ENCODE data around the gene DHTKD1. TPM values are rescaled to one million over a fixed set of nuclear protein-coding genes. Genes with fewer than 3 reads are reported as not detected.
"Not testable (repeated sequence)": the region's sequence is repeated elsewhere in the genome, so short reads cannot be mapped to it uniquely, and the experiment has no call there.

Gene DHTKD1
- total and polyA plus RNA-seq, 2 experiments from 2014 or later = 20.2 to 63.9 TPM

DNA sequence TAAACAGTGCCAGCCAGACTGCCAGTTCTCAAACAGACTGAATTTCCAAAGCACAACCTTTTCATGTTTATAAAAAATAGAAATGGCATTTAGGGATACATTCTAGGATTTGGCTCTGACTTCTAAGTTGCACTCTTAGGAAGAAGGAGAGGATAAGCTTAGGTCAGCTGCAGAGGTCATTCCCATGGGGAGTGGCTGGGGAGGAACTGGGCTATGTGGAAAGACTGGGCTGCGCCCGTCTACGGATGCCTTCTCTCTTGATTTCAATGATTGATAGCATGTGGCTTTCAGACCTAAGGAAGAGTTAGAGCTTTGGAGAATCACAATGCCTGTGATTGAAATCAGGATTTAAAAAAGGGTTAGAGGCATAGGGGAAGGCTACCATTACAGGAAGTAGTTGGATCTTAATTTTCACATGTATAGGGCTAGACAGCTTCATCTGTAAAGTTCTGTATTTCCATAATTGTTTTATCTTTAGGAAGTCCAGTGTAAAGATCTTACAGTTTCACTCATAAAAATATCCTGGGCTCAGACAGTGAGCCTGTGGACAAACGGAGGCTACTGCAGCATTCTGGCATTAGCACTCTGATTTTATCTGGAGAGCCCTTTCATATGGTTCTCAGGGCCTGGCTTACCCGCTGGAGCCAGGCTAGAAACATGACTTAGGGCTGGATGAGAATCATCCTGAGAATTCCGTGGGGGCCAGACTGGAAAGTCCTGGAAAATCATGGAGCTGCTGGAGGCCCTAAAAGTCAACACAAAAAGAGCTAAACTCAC, 97.4 kb downstream of the DHTKD1 start:
- no peaks in the 10 kb centered on the region for H3K9me3 Mint-ChIP-seq
- H3K27ac Mint-ChIP-seq = no peak overlapping the region
- H3K27ac ChIP-seq (ENCODE audit: low read depth) = no peak overlapping the region
- H3K4me3 ChIP-seq = no peak overlapping the region
- H3F3A ChIP-seq (replicated peaks; ENCODE audit: low read depth) = no peaks in the 10 kb centered on the region; the same call in 1 of the 2 replicates
- peaks cover 24% of the 10 kb centered on the region for H3K36me3 ChIP-seq (ENCODE audit: insufficient read depth)
- H3K4me2 ChIP-seq = no peak overlapping the region
- no peak overlapping the region for H2AFZ ChIP-seq
- 0 out of 2 replicates have a peak, but pooled peaks cover 3% of the 10 kb centered on the region for H4K20me1 ChIP-seq (replicated peaks; ENCODE audit: insufficient read depth)
- ATAC-seq (no peak), DNase-seq (ENCODE audit: low spot score) (no peak)
- no peaks in the 10 kb centered on the region for H3K4me1 ChIP-seq (ENCODE audit: insufficient read depth)
- TF ChIP-seq ZNF114 (CRISPR knock-in tag; IDR thresholded peaks at IDR 0.05) (no peak), ZNF331 (CRISPR knock-in tag; IDR thresholded peaks at IDR 0.05; ENCODE audit: low read depth) (no peak)
- H3K79me2 ChIP-seq (replicated peaks; ENCODE audit: insufficient read depth) = no peaks in the 10 kb centered on the region
- no peaks in the 10 kb centered on the region for H3K27me3 ChIP-seq (ENCODE audit: insufficient read depth)
- H3K4me3 Mint-ChIP-seq = no peak overlapping the region
- no peaks in the 10 kb centered on the region for H3K9me2 ChIP-seq (ENCODE audit: insufficient read depth)
- H3K36me3 Mint-ChIP-seq (ENCODE audit: low read depth) = peaks cover 36% of the 10 kb centered on the region
- no peaks in the 10 kb centered on the region for H3K4me1 Mint-ChIP-seq
- no peaks in the 10 kb centered on the region for H3K27me3 Mint-ChIP-seq (ENCODE audit: insufficient read depth, low read depth, poor library complexity)

DNA sequence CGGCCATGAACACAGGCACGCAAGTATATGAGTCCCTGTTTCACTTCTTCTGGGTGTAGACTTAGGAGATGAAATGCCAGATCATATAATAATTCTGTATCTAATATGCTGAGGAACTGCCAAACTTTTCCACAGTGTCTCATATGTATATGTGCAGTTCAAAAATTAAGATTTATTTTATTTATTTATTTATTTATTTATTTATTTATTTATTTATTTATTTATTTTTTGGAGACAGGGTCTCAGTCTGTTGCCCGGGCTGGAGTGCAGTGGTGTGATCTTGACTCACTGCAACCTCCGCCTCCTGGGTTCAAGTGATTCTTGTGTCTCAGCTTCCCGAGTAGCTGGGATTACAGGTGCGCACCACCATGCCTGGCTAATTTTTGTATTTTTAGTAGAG, 102.8 kb downstream of the DHTKD1 start:
- H3K4me1 ChIP-seq (ENCODE audit: insufficient read depth); H3K9me3 Mint-ChIP-seq; H3K27me3 ChIP-seq (ENCODE audit: insufficient read depth); H4K20me1 ChIP-seq (replicated peaks; ENCODE audit: insufficient read depth); H3K27ac Mint-ChIP-seq; H3F3A ChIP-seq (replicated peaks; ENCODE audit: low read depth); H3K4me3 ChIP-seq; H2AFZ ChIP-seq; DNase-seq (ENCODE audit: low spot score); H3K9me2 ChIP-seq (ENCODE audit: insufficient read depth); H3K79me2 ChIP-seq (replicated peaks; ENCODE audit: insufficient read depth); H3K4me3 Mint-ChIP-seq; H3K4me2 ChIP-seq; H3K27ac ChIP-seq (ENCODE audit: low read depth); ATAC-seq; H3K27me3 Mint-ChIP-seq (ENCODE audit: insufficient read depth, low read depth, poor library complexity); H3K4me1 Mint-ChIP-seq: not testable (repeated sequence)
- H3K36me3 ChIP-seq (ENCODE audit: insufficient read depth) = peaks cover 43% of the 10 kb centered on the region
- H3K36me3 Mint-ChIP-seq (ENCODE audit: low read depth) = peaks cover 62% of the 10 kb centered on the region

MicroRNA genes within 50 kb of the gene (microRNA counts, 767-probe panel; counts per million panel counts)
- not detected for microRNA hsa-miR-548ak

Small RNA genes within 50 kb of the gene (microRNA-seq; reads per million reads assigned to microRNA genes)
- gene MIR548AK = not detected

Small RNA genes within 50 kb of the gene (small RNA-seq; reads per million reads assigned to genes)
- gene MIR548AK (ENCODE audit: low replicate concordance) (not detected), gene RNU6-88P (ENCODE audit: low replicate concordance) (not detected)

Other genes starting within 250 kb of the DHTKD1 start
- 5.6 and 10.8 TPM in 2 replicates for gene PROSER2, start 245.6 kb upstream of the DHTKD1 start, total RNA-seq (2014; rRNA removed; shearing (Covaris generic))
- gene PROSER2, start 245.6 kb upstream of the DHTKD1 start, polyA plus RNA-seq (2016; fragmentation: Nextera tagmentation; extraction: Ambion mirVana) = 3.7 and 4.2 TPM in 2 replicates
- 23.6 and 29.0 TPM in 2 replicates for gene UPF2, start 26.1 kb upstream of the DHTKD1 start, total RNA-seq (2014; rRNA removed; shearing (Covaris generic))
- 72.0 and 78.5 TPM in 2 replicates for gene UPF2, start 26.1 kb upstream of the DHTKD1 start, polyA plus RNA-seq (2016; fragmentation: Nextera tagmentation; extraction: Ambion mirVana)
- gene SEC61A2, start 60.7 kb downstream of the DHTKD1 start, total RNA-seq (2014; rRNA removed; shearing (Covaris generic)) = 17.6 and 18.2 TPM in 2 replicates
- 5.6 and 8.7 TPM in 2 replicates for gene SEC61A2, start 60.7 kb downstream of the DHTKD1 start, polyA plus RNA-seq (2016; fragmentation: Nextera tagmentation; extraction: Ambion mirVana)
- gene NUDT5, start 126.9 kb downstream of the DHTKD1 start, total RNA-seq (2014; rRNA removed; shearing (Covaris generic)) = 94.3 and 107 TPM in 2 replicates
- 254 and 255 TPM in 2 replicates for gene NUDT5, start 126.9 kb downstream of the DHTKD1 start, polyA plus RNA-seq (2016; fragmentation: Nextera tagmentation; extraction: Ambion mirVana)
- 158 and 175 TPM in 2 replicates for gene CDC123, start 127.2 kb downstream of the DHTKD1 start, total RNA-seq (2014; rRNA removed; shearing (Covaris generic))
- gene CDC123, start 127.2 kb downstream of the DHTKD1 start, polyA plus RNA-seq (2016; fragmentation: Nextera tagmentation; extraction: Ambion mirVana) = 164 and 179 TPM in 2 replicates

Measured in GM23338 (cell line).